Upper lobe of left lung (tissue), 4 donors: Measurements from ENCODE around the gene FAM83F.

Experiments used
- CTCF ChIP-seq, 6 experiments: fragments of 450-650 bp in 4 of 6; fragments of 200-600 bp in 2 of 6; sonication (generic) in 2 of 6; IDR thresholded peaks; one replicate each; pipeline ENCODE4 v1.5.1; 2016 to 2019; ENCODE audit warnings: antibody characterized with exemption in 6 of 6
- POLR2A ChIP-seq, 4 donors: fragments of 450-650 bp; IDR thresholded peaks; one replicate each; pipeline ENCODE4 v1.5.1; 2016 to 2017; ENCODE audit warnings: antibody characterized with exemption in 4 of 4, mild to moderate bottlenecking in 2 of 4

- TF ChIP-seq POLR2A (IDR thresholded peaks at IDR 0.05) (no peak), CTCF (IDR thresholded peaks at IDR 0.05) (no peak)
These were observed 46.2 kb downstream of the FAM83F start for GRCh38 chr22:40040927-40041326.
